CD14-positive monocyte (primary cell): ENCODE data around the gene IL18BP. TPM values are rescaled to one million over a fixed set of nuclear protein-coding genes. Genes with fewer than 3 reads are reported as not detected.

Experiments used
- DNase-seq, 3 donors: peaks; one replicate each; pipeline ENCODE4 v3.0.0-alpha.2; 2011 to 2022
- H2AFZ ChIP-seq: 2 replicates; pipeline ENCODE4 v1.6.0; 2012; ENCODE audit warnings: mild to moderate bottlenecking, low read depth, low read length, inconsistent platforms; ENCODE audit not compliant: insufficient read depth, poor library complexity, severe bottlenecking
- H3K27ac ChIP-seq, 2 donors: 1 replicate in 1 of 2; 2 replicates in 1 of 2; pipeline ENCODE4 v1.5.1; 2012 to 2013; ENCODE audit warnings: low read length in 2 of 2, control low read depth in 1 of 2, inconsistent platforms in 1 of 2, low read depth in 1 of 2, mild to moderate bottlenecking in 1 of 2
- H3K27me3 ChIP-seq, 2 donors: one replicate each; pipeline versions ENCODE4 v1.6.0 to v1.6.1; 2011 to 2013; ENCODE audit warnings: low read length in 2 of 2; ENCODE audit not compliant: control insufficient read depth in 2 of 2, insufficient read depth in 2 of 2
- H3K36me3 ChIP-seq, 2 donors: replicated peaks in 1 of 2; 1 replicate in 1 of 2; 2 replicates in 1 of 2; pipeline versions ENCODE4 v1.5.1 to v1.6.1; 2012 to 2013; ENCODE audit warnings: low read length in 2 of 2, control low read depth in 1 of 2, inconsistent platforms in 1 of 2, mild to moderate bottlenecking in 1 of 2; ENCODE audit not compliant: insufficient read depth in 2 of 2, control insufficient read depth in 1 of 2
- H3K4me1 ChIP-seq, 2 donors: 1 replicate in 1 of 2; 2 replicates in 1 of 2; pipeline versions ENCODE4 v1.5.1 to v1.6.1; 2012 to 2013; ENCODE audit warnings: low read length in 2 of 2, control low read depth in 1 of 2, inconsistent platforms in 1 of 2, mild to moderate bottlenecking in 1 of 2, moderate library complexity in 1 of 2; ENCODE audit not compliant: insufficient read depth in 2 of 2, control insufficient read depth in 1 of 2
- H3K4me2 ChIP-seq: replicated peaks from 2 replicates; pipeline ENCODE3; 2012; ENCODE audit warnings: low read length, moderate library complexity, mild to moderate bottlenecking; ENCODE audit not compliant: poor library complexity, severe bottlenecking; ENCODE audit errors: extremely low read depth
- H3K4me3 ChIP-seq, 3 experiments: fragments of 200-600 bp in 1 of 3; sonication (generic) in 1 of 3; replicated peaks in 1 of 3; 1 replicate in 2 of 3; 2 replicates in 1 of 3; pipeline ENCODE4 v1.5.1; 2011 to 2013; ENCODE audit warnings: low read length in 3 of 3, mild to moderate bottlenecking in 3 of 3, control low read depth in 2 of 3, low read depth in 2 of 3, inconsistent platforms in 1 of 3, moderate library complexity in 1 of 3
- H3K79me2 ChIP-seq: 2 replicates; pipeline ENCODE4 v1.6.0; 2012; ENCODE audit warnings: mild to moderate bottlenecking, control low read depth, inconsistent platforms, low read length, moderate library complexity; ENCODE audit not compliant: insufficient read depth
- H3K9ac ChIP-seq: 2 replicates; pipeline ENCODE4 v1.6.0; 2017; ENCODE audit warnings: low read length, mild to moderate bottlenecking; ENCODE audit not compliant: insufficient read depth, poor library complexity, severe bottlenecking
- H3K9me3 ChIP-seq, 2 donors: replicated peaks in 1 of 2; 1 replicate in 1 of 2; 2 replicates in 1 of 2; pipeline versions ENCODE4 v1.5.1 to v1.6.1; 2012 to 2013; ENCODE audit warnings: low read length in 2 of 2, control low read depth in 1 of 2; ENCODE audit not compliant: control insufficient read depth in 1 of 2, insufficient read depth in 1 of 2
- H4K20me1 ChIP-seq: 2 replicates; pipeline ENCODE4 v1.6.0; 2012; ENCODE audit warnings: mild to moderate bottlenecking, low read length, control low read depth, moderate library complexity; ENCODE audit not compliant: insufficient read depth
- H3K27ac Mint-ChIP-seq, 7 donors: one replicate each; pipeline ENCODE4 v1.8.0; 2020; ENCODE audit warnings: mild to moderate bottlenecking in 7 of 7, mixed read lengths in 7 of 7, moderate library complexity in 6 of 7, inconsistent platforms in 2 of 7
- H3K27me3 Mint-ChIP-seq, 3 donors: one replicate each; pipeline ENCODE4 v1.8.0; 2021 to 2022; ENCODE audit warnings: low read depth in 3 of 3, mild to moderate bottlenecking in 3 of 3, mixed read lengths in 3 of 3, moderate library complexity in 3 of 3, inconsistent platforms in 1 of 3
- H3K36me3 Mint-ChIP-seq, 2 donors: one replicate each; pipeline ENCODE4 v1.8.0; 2020; ENCODE audit warnings: mixed read lengths in 2 of 2, inconsistent platforms in 1 of 2, mild to moderate bottlenecking in 1 of 2
- H3K4me1 Mint-ChIP-seq: one replicate; pipeline ENCODE4 v1.8.0; 2020; ENCODE audit warnings: mild to moderate bottlenecking, mixed read lengths
- H3K4me3 Mint-ChIP-seq, 2 donors: one replicate each; pipeline ENCODE4 v1.8.0; 2020; ENCODE audit warnings: mild to moderate bottlenecking in 2 of 2, mixed read lengths in 2 of 2, moderate library complexity in 1 of 2
- H3K9me3 Mint-ChIP-seq, 7 donors: one replicate each; pipeline ENCODE4 v1.8.0; 2020 to 2022; ENCODE audit warnings: mixed read lengths in 7 of 7, mild to moderate bottlenecking in 6 of 7, moderate library complexity in 6 of 7, inconsistent platforms in 2 of 7
- WGBS: methylation state at CpG from one replicate; pipeline ENCODE4 v1.1.5; 2013; ENCODE audit warnings: missing lambda C conversion rate; ENCODE audit not compliant: insufficient coverage; 5-methylcytosine and 5-hydroxymethylcytosine counted together
- intact Hi-C, 2 donors: fragments of 100-400 bp; cut with micrococcal nuclease; formaldehyde crosslinking; loops; one replicate each; pipeline versions ENCODE4 v1.15.0 to v1.15.1; 2023
- polyA plus RNA-seq, 3 donors: library from polyadenylated mRNA; depleted of rRNA in 1 of 3; unstranded in 2 of 3; stranded (reverse) in 1 of 3; fragments of 300-500 nt in 2 of 3; fragments of >200 nt in 1 of 3; fragmentation: Illumina TruSeq in 2 of 3; gene quantifications; 1 replicate in 2 of 3; 2 replicates in 1 of 3; pipeline ENCODE4 v1.2.3, GENCODE V29; 2012 to 2021
- TF ChIP-seq, protein P1 (sequence below): fragments of 200-600 bp; IDR thresholded peaks from one replicate; pipeline ENCODE4 v1.8.0; 2022; ENCODE audit warnings: antibody characterized with exemption, mild to moderate bottlenecking

Gene IL18BP
- polyA plus RNA-seq, 3 donors = 7.4 to 32.3 (median 8.3) TPM

DNA sequence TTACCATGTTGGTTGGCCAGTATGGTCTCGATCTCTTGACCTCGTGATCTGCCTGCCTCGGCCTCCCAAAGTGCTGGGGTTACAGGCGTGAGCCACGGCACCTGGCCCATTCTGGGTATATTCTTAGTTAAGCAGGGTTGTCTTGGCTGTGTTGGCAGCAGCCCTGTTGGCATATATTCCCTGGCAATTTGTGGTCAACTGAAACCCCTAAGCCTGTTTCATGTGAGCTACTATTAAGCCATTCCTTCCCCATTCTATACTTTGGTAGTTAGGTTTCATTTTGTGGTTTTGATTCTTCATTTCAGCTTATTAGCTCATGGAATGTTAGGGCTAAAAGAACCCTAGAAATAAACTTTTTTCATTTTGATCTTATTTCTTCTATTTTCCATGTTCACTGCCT lies 22.2 kb upstream of the IL18BP start:
- H2AFZ ChIP-seq = no peak overlapping the region
- Mint-ChIP-seq H3K9me3 (no peaks in the 10 kb centered on the region), H3K36me3 (peaks cover 42 to 46% of the 10 kb centered on the region in 2 donors), H3K4me3 (no peak overlapping the region), H3K27me3 (peaks cover 0 to 3% (median 0%) of the 10 kb centered on the region in 3 donors), H3K4me1 (peaks cover 8% of the 10 kb centered on the region), H3K27ac (peak overlapping the region in 4 of 7 donors; percentile 40 to 61 (median 44))
- intact Hi-C loops = loop anchor here (5.0 kb wide), 3 partner anchors 36 to 116 kb away; no protein-coding TSS in a partner anchor
- peaks cover 7 to 11% of the 10 kb centered on the region in 2 donors for H3K4me1 ChIP-seq
- WGBS = 86% methylated on average over 3 of the region's 5 CpGs
- peaks cover 13 to 55% of the 10 kb centered on the region in 2 donors for H3K36me3 ChIP-seq
- no peak overlapping the region for H3K4me2 ChIP-seq
- no peak overlapping the region for H3K9ac ChIP-seq
- no peak for DNase-seq
- TF ChIP-seq, protein P1, sequence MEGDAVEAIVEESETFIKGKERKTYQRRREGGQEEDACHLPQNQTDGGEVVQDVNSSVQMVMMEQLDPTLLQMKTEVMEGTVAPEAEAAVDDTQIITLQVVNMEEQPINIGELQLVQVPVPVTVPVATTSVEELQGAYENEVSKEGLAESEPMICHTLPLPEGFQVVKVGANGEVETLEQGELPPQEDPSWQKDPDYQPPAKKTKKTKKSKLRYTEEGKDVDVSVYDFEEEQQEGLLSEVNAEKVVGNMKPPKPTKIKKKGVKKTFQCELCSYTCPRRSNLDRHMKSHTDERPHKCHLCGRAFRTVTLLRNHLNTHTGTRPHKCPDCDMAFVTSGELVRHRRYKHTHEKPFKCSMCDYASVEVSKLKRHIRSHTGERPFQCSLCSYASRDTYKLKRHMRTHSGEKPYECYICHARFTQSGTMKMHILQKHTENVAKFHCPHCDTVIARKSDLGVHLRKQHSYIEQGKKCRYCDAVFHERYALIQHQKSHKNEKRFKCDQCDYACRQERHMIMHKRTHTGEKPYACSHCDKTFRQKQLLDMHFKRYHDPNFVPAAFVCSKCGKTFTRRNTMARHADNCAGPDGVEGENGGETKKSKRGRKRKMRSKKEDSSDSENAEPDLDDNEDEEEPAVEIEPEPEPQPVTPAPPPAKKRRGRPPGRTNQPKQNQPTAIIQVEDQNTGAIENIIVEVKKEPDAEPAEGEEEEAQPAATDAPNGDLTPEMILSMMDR = no peak
- peaks cover 4% of the 10 kb centered on the region for H4K20me1 ChIP-seq
- H3K27me3 ChIP-seq = no peaks in the 10 kb centered on the region
- no peaks in the 10 kb centered on the region for H3K9me3 ChIP-seq
- peaks cover 4% of the 10 kb centered on the region for H3K79me2 ChIP-seq
- H3K4me3 ChIP-seq = no peak overlapping the region
- H3K27ac ChIP-seq = no peak overlapping the region

DNA sequence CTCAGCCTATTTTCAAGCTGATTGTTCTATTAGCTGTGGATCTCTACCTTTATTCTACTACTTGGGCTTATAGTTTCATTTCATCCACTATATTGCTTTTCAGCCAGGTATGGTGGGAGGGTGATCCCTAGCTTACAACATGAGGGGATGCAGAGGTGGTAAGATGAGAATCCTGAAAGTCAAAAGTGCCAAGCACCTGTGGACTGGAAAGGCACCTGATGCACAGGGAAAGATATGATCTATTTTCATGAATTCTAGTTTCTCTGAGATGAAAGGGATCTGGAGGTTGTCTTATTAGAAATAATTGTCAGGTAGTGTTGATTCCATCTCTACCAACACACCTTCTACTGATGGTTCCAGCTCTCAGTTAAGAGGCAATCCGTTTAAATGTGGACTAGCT lies 21.6 kb upstream of the IL18BP start:
- Histone ChIP-seq H3K9me3 (no peaks in the 10 kb centered on the region), H2AFZ (no peak overlapping the region), H3K27me3 (no peaks in the 10 kb centered on the region), H3K4me1 (peaks cover 7 to 11% of the 10 kb centered on the region in 2 donors), H3K36me3 (peaks cover 8 to 50% of the 10 kb centered on the region in 2 donors), H3K4me2 (no peak overlapping the region), H3K27ac (no peak overlapping the region), H3K4me3 (no peak overlapping the region), H3K79me2 (peaks cover 4% of the 10 kb centered on the region), H3K9ac (no peak overlapping the region), H4K20me1 (peaks cover 4% of the 10 kb centered on the region)
- Mint-ChIP-seq H3K4me1 (peaks cover 8% of the 10 kb centered on the region), H3K27me3 (peaks cover 0 to 3% (median 0%) of the 10 kb centered on the region in 3 donors), H3K9me3 (no peaks in the 10 kb centered on the region), H3K36me3 (peaks cover 40 to 43% of the 10 kb centered on the region in 2 donors), H3K27ac (peak overlapping the region in 1 of 7 donors; percentile 40), H3K4me3 (no peak overlapping the region)
- TF ChIP-seq, protein P1 = no peak
- intact Hi-C loops = loop anchor here (5.0 kb wide), 3 partner anchors 35 to 115 kb away; no protein-coding TSS in a partner anchor
- 80% methylated on average over 1 of the region's 1 CpG for WGBS
- DNase-seq = no peak
